ENCODE measurements around the gene OR51B2. TPM values are rescaled to one million over a fixed set of nuclear protein-coding genes. Genes with fewer than 3 reads are reported as not detected.

The OR51B2 gene
- total and polyA plus RNA-seq, 10 of the 15 experiments (the other 5 are each of a cell fraction or from before 2014, with no cell fraction given): 0.29 TPM; not detected in 9

DNA sequence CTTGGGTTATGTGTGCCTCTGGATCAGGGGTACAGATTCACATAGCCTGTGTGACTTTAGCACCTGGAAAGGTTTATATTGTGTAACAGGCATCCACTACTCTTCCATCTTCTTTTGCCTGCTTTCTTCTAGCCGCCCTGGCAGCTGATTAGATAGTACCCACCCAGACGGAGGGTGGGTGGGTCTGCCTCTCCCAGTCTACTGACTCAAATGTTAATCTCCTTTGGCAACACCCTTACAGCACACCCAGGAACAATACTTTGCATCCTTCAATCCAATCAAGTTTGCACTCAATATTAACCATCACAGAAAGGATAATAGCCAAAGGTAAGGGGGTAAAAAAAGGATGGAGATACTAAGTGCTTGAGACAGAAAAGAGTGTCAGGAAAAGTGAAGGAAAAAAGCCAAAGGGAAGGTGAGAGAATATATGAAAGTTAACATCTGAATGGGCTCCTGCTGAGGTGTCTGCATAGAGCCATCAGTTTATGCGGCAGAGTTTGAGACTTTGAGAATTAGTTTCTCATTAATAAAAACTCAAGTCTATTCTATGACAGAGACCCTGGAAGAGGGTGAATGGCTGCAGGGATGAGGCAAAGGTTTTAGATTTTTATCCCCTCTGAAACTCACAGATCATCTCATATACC lies 24.6 kb upstream of the OR51B2 start:
- in situ Hi-C loops (cut with MboI) (loop anchor here (25.0 kb wide), 1 partner anchor 1486 kb away; the partner anchor contains the start of gene STIM1), intact Hi-C loops (cut with micrococcal nuclease; ENCODE audit: unreplicated experiment) (no loop called here)
- no peak overlapping the region for H3K4me2 ChIP-seq (ENCODE audit: control insufficient read depth, insufficient read depth)
- H3K9ac ChIP-seq (ENCODE audit: control insufficient read depth, insufficient read depth, low read length): no peak overlapping the region
- no peaks in the 10 kb centered on the region for H3K36me3 ChIP-seq (ENCODE audit: control insufficient read depth in 2 of 2, insufficient read depth in 2 of 2, low read length in 1 of 2)
- no peak overlapping the region for H3K4me3 ChIP-seq
- H3K9me3 ChIP-seq (replicated peaks; ENCODE audit: control insufficient read depth, insufficient read depth, low read length): no peaks in the 10 kb centered on the region
- H4K20me1 ChIP-seq (ENCODE audit: control insufficient read depth, insufficient read depth): no peaks in the 10 kb centered on the region
- ATAC-seq (no peak), FAIRE-seq (no peak), DNase-seq (ENCODE audit: low read depth, low spot score) (no peak)
- no peaks in the 10 kb centered on the region for H3K27me3 ChIP-seq (replicated peaks in 1 of 2; ENCODE audit: control insufficient read depth in 2 of 2, insufficient read depth in 2 of 2, low read length in 1 of 2)
- no peak overlapping the region for H3K27ac ChIP-seq (ENCODE audit: control insufficient read depth, insufficient read depth)
- 33% methylated on average over 3 of the region's 3 CpGs for WGBS (ENCODE audit: insufficient coverage, insufficient replicate concordance, low lambda C conversion rate, missing lambda C conversion rate)
- no peak overlapping the region for H2AFZ ChIP-seq (ENCODE audit: control insufficient read depth, low read depth, low read length)
- CTCF ChIA-PET: no interaction called here
- POLR2A ChIA-PET: no interaction called here
- TF ChIP-seq EP300 (IDR thresholded peaks at IDR 0.05; ENCODE audit: borderline replicate concordance in 1 of 2, control insufficient read depth in 1 of 2, low read depth in 2 of 2, low read length in 2 of 2) (no peak), TCF12 (IDR thresholded peaks at IDR 0.05; ENCODE audit: low read depth, low read length) (no peak), CBX5 (IDR thresholded peaks at IDR 0.05; ENCODE audit: low read depth) (no peak)
- H3K79me2 ChIP-seq (ENCODE audit: control insufficient read depth, insufficient read depth, low read length): no peaks in the 10 kb centered on the region
- RAD21 ChIA-PET (ENCODE audit: unreplicated experiment): no interaction called here
- H3K4me1 ChIP-seq (ENCODE audit: control insufficient read depth, insufficient read depth, low read length): no peaks in the 10 kb centered on the region
- no TSS peak for BruUV-seq (replicated peaks)
- SMC1A ChIA-PET (ENCODE audit: uncharacterized antibody, unreplicated experiment): no interaction called here

DNA sequence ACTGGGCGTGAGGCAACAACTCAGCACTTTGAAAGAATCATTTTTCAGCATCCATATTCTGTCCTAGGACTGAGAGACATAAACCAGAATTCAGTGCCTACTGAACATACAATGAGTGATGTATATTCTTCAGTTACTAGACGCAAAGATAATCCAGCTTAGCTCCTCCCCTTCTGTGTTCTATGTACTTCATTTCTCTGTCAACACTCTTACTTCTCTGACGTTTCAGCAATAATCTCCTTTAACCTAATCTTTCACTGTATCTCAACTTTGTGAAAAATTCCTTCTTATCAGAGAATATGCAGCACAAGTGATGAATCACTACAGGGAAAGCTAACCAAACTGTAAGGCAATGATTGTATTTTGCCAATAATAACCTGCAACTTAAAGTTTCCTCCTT lies 21.7 kb upstream of the OR51B2 start:
- BruUV-seq (replicated peaks): no TSS peak
- H3K9ac ChIP-seq (ENCODE audit: control insufficient read depth, insufficient read depth, low read length): no peak overlapping the region
- WGBS (ENCODE audit: insufficient coverage, insufficient replicate concordance, low lambda C conversion rate, missing lambda C conversion rate): 5% methylated on average over 3 of the region's 3 CpGs
- ATAC-seq (no peak), DNase-seq (ENCODE audit: low read depth, low spot score) (no peak), FAIRE-seq (no peak)
- no peaks in the 10 kb centered on the region for H3K36me3 ChIP-seq (ENCODE audit: control insufficient read depth in 2 of 2, insufficient read depth in 2 of 2, low read length in 1 of 2)
- H3K27ac ChIP-seq (ENCODE audit: control insufficient read depth, insufficient read depth): no peak overlapping the region
- no peaks in the 10 kb centered on the region for H4K20me1 ChIP-seq (ENCODE audit: control insufficient read depth, insufficient read depth)
- ChIA-PET POLR2A (no interaction called here), SMC1A (ENCODE audit: uncharacterized antibody, unreplicated experiment) (interaction anchor here (0.7 to 1.4 kb wide), 2 partner anchors 20 to 25 kb away, joined by 3 read pairs; no protein-coding TSS in a partner anchor), RAD21 (ENCODE audit: unreplicated experiment) (no interaction called here), CTCF (interaction anchor here (0.5 to 0.6 kb wide), 2 partner anchors 525 to 852 kb away, joined by 3 read pairs; partner anchors contain the start of gene OR51F2)
- no peak overlapping the region for H3K4me3 ChIP-seq
- H3K4me1 ChIP-seq (ENCODE audit: control insufficient read depth, insufficient read depth, low read length): no peaks in the 10 kb centered on the region
- in situ Hi-C loops (cut with MboI) (loop anchor here (25.0 kb wide), 1 partner anchor 1484 kb away; the partner anchor contains the start of gene STIM1), intact Hi-C loops (cut with micrococcal nuclease; ENCODE audit: unreplicated experiment) (no loop called here)
- H3K27me3 ChIP-seq (replicated peaks in 1 of 2; ENCODE audit: control insufficient read depth in 2 of 2, insufficient read depth in 2 of 2, low read length in 1 of 2): no peaks in the 10 kb centered on the region
- no peak for TF ChIP-seq ATF2 (IDR thresholded peaks at IDR 0.05; ENCODE audit: low read length)
- TF ChIP-seq PML (IDR thresholded peaks at IDR 0.05; ENCODE audit: low read length): no peak
- no peak for TF ChIP-seq FOXK2 (IDR thresholded peaks at IDR 0.05)
- no peak for TF ChIP-seq MTA3 (IDR thresholded peaks at IDR 0.05; ENCODE audit: borderline replicate concordance, low read length)
- TF ChIP-seq, protein P1, sequence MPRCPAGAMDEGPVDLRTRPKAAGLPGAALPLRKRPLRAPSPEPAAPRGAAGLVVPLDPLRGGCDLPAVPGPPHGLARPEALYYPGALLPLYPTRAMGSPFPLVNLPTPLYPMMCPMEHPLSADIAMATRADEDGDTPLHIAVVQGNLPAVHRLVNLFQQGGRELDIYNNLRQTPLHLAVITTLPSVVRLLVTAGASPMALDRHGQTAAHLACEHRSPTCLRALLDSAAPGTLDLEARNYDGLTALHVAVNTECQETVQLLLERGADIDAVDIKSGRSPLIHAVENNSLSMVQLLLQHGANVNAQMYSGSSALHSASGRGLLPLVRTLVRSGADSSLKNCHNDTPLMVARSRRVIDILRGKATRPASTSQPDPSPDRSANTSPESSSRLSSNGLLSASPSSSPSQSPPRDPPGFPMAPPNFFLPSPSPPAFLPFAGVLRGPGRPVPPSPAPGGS (IDR thresholded peaks at IDR 0.05; ENCODE audit: borderline replicate concordance, insufficient read depth, low read depth, low read length, poor library complexity, severe bottlenecking): no peak
- H2AFZ ChIP-seq (ENCODE audit: control insufficient read depth, low read depth, low read length): no peak overlapping the region
- no peaks in the 10 kb centered on the region for H3K9me3 ChIP-seq (replicated peaks; ENCODE audit: control insufficient read depth, insufficient read depth, low read length)
- H3K79me2 ChIP-seq (ENCODE audit: control insufficient read depth, insufficient read depth, low read length): no peaks in the 10 kb centered on the region
- no peak overlapping the region for H3K4me2 ChIP-seq (ENCODE audit: control insufficient read depth, insufficient read depth)

Data from GM12878 (cell line).